Right lobe of liver (tissue), 6 donors: ENCODE data around the gene DOCK1. TPM values are rescaled to one million over a fixed set of nuclear protein-coding genes. Genes with fewer than 3 reads are reported as not detected.
A peak's percentile ranks its signal among the peaks of the same experiment; 100 is the strongest.

ENCODE experiments used
- ATAC-seq, 4 donors: fragments of 200-7000 bp; cut with Tn5 transposase; one replicate each; pipeline ENCODE4 v1.9.1; 2020; ENCODE audit warnings: mild to moderate bottlenecking in 4 of 4, moderate library complexity in 4 of 4
- DNase-seq, 3 donors: peaks; one replicate each; pipeline ENCODE4 v3.0.0-alpha.2; 2020
- H3K27ac ChIP-seq, 3 donors: fragments of 200-600 bp; one replicate each; pipeline ENCODE4 v1.8.0; 2022
- H3K27me3 ChIP-seq, 2 donors: fragments of 200-600 bp; one replicate each; pipeline ENCODE4 v1.8.0; 2022
- H3K36me3 ChIP-seq, 4 donors: fragments of 200-600 bp; sonication (generic) in 1 of 4; one replicate each; pipeline versions ENCODE4 v1.5.1 to v1.8.0; 2017 to 2022; ENCODE audit warnings: control low read depth in 1 of 4
- H3K4me1 ChIP-seq, 4 donors: fragments of 200-600 bp; sonication (generic) in 1 of 4; one replicate each; pipeline versions ENCODE4 v1.5.1 to v1.8.0; 2017 to 2022; ENCODE audit warnings: control low read depth in 1 of 4
- H3K4me3 ChIP-seq, 3 donors: fragments of 200-600 bp; one replicate each; pipeline ENCODE4 v1.8.0; 2022
- H3K9me3 ChIP-seq, 4 donors: fragments of 200-600 bp; sonication (generic) in 1 of 4; one replicate each; pipeline versions ENCODE4 v1.5.1 to v1.8.0; 2017 to 2022; ENCODE audit warnings: control low read depth in 1 of 4
- CTCF ChIP-seq, 4 donors: fragments of 200-600 bp in 3 of 4; fragments of 450-650 bp in 1 of 4; IDR thresholded peaks; one replicate each; pipeline versions ENCODE4 v1.5.1 to v1.8.0; 2016 to 2022; ENCODE audit warnings: antibody characterized with exemption in 4 of 4, mild to moderate bottlenecking in 2 of 4
- POLR2A ChIP-seq: fragments of 450-650 bp; IDR thresholded peaks from one replicate; pipeline ENCODE4 v1.6.1; 2017; ENCODE audit warnings: antibody characterized with exemption, mild to moderate bottlenecking
- WGBS: methylation state at CpG from one replicate; pipeline ENCODE4 v1.1.6; 2018; ENCODE audit warnings: low coverage, low lambda C conversion rate; ENCODE audit not compliant: insufficient coverage; ENCODE audit errors: missing lambda C conversion rate; 5-methylcytosine and 5-hydroxymethylcytosine counted together
- intact Hi-C, 2 donors: fragments of 100-400 bp; cut with DNase I; formaldehyde crosslinking; loops; one replicate each; pipeline versions ENCODE4 v1.11.2 to v1.14.1; 2022
- total RNA-seq, 6 experiments: library from RNA; depleted of rRNA in 2 of 6; stranded (reverse); fragments of >200 nt in 2 of 6; fragmentation: NEBNext Ultra II Directional in 3 of 6; extraction: Animal tissue kit (Norgen Biotek cat#: 25700) in 3 of 6; gene quantifications; one replicate each; pipeline versions ENCODE4 v1.1.0 to v1.2.4, GENCODE V29; 2016 to 2023
- donor health status: DM: no; HTN: yes; CAD: no.
- donor health status: DM: no; HTN: no; CAD: no.
- donor health status: DM: no; HTN: no; CAD: no.
- donor health status: DM: no; HTN: yes; CAD: no.
- donor health status: DM: no; HTN: yes; CAD: no.

The DOCK1 gene
- total RNA-seq, 6 experiments from 2014 or later: 13.8 to 17.8 (median 14.6) TPM

GRCh38 chr10:127003032-127003685, 97.9 kb downstream of the DOCK1 start:
- intact Hi-C loops: no loop called here
- DNase-seq (no peak), ATAC-seq (no peak)
- WGBS: 96% methylated on average over 3 of the region's 9 CpGs
- Histone ChIP-seq H3K9me3 (no peaks in the 10 kb centered on the region), H3K4me1 (no peaks in the 10 kb centered on the region), H3K36me3 (peaks cover 0 to 6% (median 2%) of the 10 kb centered on the region in 4 donors), H3K4me3 (no peak overlapping the region), H3K27me3 (no peaks in the 10 kb centered on the region), H3K27ac (no peak overlapping the region)
- TF ChIP-seq CTCF (IDR thresholded peaks at IDR 0.05) (no peak), POLR2A (no peak)

- no peak for DNase-seq
- ATAC-seq: peak in 1 of 4 donors; percentile 26
- WGBS: 100% methylated on average over 1 of the region's 11 CpGs
- H3K36me3 ChIP-seq: peaks cover 0 to 5% (median under 1%) of the 10 kb centered on the region in 4 donors
- H3K9me3 ChIP-seq: no peaks in the 10 kb centered on the region
- no peak overlapping the region for H3K4me3 ChIP-seq
- H3K4me1 ChIP-seq: no peaks in the 10 kb centered on the region
- TF ChIP-seq POLR2A (no peak), CTCF (IDR thresholded peaks at IDR 0.05) (no peak)
- no peak overlapping the region for H3K27ac ChIP-seq
- intact Hi-C loops: no loop called here
- H3K27me3 ChIP-seq: no peaks in the 10 kb centered on the region
Observed at GRCh38 chr10:127006453-127006852, 101.2 kb downstream of the DOCK1 start.

- no peak overlapping the region for H3K4me3 ChIP-seq
- no peaks in the 10 kb centered on the region for H3K9me3 ChIP-seq
- no peak for ATAC-seq
- H3K27ac ChIP-seq: no peak overlapping the region
- intact Hi-C loops: no loop called here
- no peak for DNase-seq
- peaks cover 0 to 12% (median 0%) of the 10 kb centered on the region in 4 donors for H3K4me1 ChIP-seq
- 66% methylated on average over 8 of the region's 8 CpGs for WGBS
- H3K36me3 ChIP-seq: peaks cover 0 to 5% (median 0%) of the 10 kb centered on the region in 4 donors
- no peaks in the 10 kb centered on the region for H3K27me3 ChIP-seq
- TF ChIP-seq POLR2A: no peak
- TF ChIP-seq CTCF (IDR thresholded peaks at IDR 0.05): no peak
Observed at GRCh38 chr10:127009366-127009765, 104.1 kb downstream of the DOCK1 start.

GRCh38 chr10:127011174-127011573, 105.9 kb downstream of the DOCK1 start:
- Histone ChIP-seq H3K9me3 (no peaks in the 10 kb centered on the region), H3K27me3 (no peaks in the 10 kb centered on the region), H3K4me3 (no peak overlapping the region), H3K27ac (no peak overlapping the region), H3K4me1 (peaks cover 0 to 12% (median 0%) of the 10 kb centered on the region in 4 donors), H3K36me3 (peaks cover 0 to 5% (median 0%) of the 10 kb centered on the region in 4 donors)
- intact Hi-C loops: no loop called here
- TF ChIP-seq CTCF (IDR thresholded peaks at IDR 0.05) (no peak), POLR2A (no peak)
- no peak for DNase-seq
- WGBS: 68% methylated on average over 5 of the region's 5 CpGs
- no peak for ATAC-seq
